ENCODE results near the gene C14orf119. TPM values are rescaled to one million over a fixed set of nuclear protein-coding genes. Genes with fewer than 3 reads are reported as not detected.

Gene C14orf119, protein sequence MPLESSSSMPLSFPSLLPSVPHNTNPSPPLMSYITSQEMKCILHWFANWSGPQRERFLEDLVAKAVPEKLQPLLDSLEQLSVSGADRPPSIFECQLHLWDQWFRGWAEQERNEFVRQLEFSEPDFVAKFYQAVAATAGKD
- total RNA-seq = 10 to 100 TPM; 10.7 to 22.6 (median 14.1) TPM
- long read RNA-seq, transcript C14orf119-201 (2 exons, 3,660 nt) = major isoform, 11 of 13 reads
- long read RNA-seq, partial matches to known transcripts = 0 of 13 reads
- long read RNA-seq, other reads (novel, unspliced or antisense) = 2 of 13 reads

DNA sequence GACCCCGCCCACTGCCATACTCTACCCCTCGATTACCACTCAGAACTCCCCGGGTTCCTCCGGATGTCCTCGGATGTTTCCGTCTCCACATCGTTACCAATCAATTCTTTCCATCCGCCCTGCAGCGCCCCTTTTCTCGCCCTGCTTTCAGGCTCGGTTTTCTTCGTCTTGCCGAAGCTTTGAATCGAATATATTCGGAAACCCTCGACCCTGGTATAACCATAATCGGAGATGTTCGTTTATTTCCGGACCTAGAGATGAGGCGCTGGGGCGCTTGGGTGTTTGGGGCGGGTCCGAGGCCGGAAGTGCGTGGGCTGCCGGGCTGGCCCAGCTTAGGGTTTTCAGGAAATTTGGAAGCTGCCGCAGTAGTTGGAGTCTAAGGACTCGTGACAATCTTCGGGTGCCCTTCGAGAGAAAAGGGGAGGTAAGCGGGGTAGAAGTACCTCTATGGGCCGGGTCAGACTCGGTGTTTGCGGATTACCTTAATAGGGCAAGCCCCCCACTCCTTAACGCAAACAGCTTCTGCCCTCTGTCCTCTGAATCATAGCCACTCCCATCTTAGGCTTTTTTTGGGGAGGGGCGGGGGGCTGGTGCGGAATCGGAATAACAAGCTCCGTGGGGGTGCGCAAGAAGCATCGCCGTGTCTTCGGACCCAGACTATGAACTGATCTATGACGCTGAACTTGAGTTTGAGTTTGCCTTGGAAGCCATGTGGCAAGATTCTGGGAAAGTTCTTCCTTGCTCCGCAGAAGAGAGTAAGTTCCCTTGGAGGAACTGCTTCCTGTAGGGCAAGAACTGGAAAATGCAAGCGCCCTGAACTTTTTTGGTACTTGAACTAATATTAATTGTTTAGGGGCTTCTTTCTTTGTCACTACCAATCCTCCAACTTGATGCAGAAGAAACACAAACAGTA, at the start of gene C14orf119:
Gene C14orf119, plus strand, starts transcription at position 310 of the 913 bp plus-strand sequence. CDS start 2,154 bp downstream, outside the sequence.
- intact Hi-C loops (cut with DNase I) = no loop called here
- Histone ChIP-seq H3K27ac (peak within 1 kb of the TSS; percentile 95 to 99 (median 97)), H3K4me3 (peak within 1 kb of the TSS; percentile 79 to 91 (median 86)), H3K36me3 (peaks cover 0 to 34% (median 7%) of the 10 kb centered on the region in 4 donors), H3K27me3 (no peaks in the 10 kb centered on the region), H3K4me1 (peaks cover 0 to 36% (median 8%) of the 10 kb centered on the region in 4 donors), H3K9me3 (no peaks in the 10 kb centered on the region)
- ATAC-seq = peak; percentile 89 to 95 (median 92)
- under 1% methylated on average over 35 of the region's 46 CpGs for WGBS (ENCODE audit: insufficient coverage, low coverage, low lambda C conversion rate, missing lambda C conversion rate)
- TF ChIP-seq, protein P1, sequence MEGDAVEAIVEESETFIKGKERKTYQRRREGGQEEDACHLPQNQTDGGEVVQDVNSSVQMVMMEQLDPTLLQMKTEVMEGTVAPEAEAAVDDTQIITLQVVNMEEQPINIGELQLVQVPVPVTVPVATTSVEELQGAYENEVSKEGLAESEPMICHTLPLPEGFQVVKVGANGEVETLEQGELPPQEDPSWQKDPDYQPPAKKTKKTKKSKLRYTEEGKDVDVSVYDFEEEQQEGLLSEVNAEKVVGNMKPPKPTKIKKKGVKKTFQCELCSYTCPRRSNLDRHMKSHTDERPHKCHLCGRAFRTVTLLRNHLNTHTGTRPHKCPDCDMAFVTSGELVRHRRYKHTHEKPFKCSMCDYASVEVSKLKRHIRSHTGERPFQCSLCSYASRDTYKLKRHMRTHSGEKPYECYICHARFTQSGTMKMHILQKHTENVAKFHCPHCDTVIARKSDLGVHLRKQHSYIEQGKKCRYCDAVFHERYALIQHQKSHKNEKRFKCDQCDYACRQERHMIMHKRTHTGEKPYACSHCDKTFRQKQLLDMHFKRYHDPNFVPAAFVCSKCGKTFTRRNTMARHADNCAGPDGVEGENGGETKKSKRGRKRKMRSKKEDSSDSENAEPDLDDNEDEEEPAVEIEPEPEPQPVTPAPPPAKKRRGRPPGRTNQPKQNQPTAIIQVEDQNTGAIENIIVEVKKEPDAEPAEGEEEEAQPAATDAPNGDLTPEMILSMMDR (IDR thresholded peaks at IDR 0.05) = no peak
- TF ChIP-seq POLR2A (IDR thresholded peaks at IDR 0.05) = peak; percentile 83
- peak in 2 of 3 donors; percentile 99 to 100 for DNase-seq

DNA sequence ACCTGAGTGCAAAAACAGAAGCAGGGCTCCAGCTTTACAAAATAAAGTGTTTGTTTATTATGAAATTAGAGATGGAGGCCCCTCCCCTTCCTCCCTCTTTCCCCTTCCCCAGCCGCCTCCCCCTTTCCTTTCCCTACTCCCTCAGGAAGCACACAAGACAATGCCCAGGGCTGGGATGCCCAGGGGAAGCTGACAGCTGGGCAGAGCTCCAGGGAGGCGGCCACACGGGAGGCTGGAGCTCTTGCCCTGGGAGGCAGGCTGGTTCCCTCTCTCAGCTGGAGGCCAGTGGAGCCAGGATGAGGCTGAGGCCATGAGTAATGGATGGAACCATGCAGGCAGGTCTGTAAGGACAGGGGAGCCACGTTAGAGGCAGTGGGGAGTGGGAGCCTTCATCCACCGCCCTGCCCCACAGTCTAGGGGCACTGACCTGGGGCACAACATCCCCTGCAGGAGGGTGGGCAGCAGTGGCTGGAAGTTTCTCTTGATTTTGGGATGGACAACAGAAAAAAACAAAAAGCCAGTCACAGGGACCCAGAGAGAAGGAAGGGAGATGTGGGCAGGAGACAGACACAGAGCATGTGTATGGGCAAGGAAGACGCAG, 48.2 kb upstream of the C14orf119 start:
- WGBS (ENCODE audit: insufficient coverage, low coverage, low lambda C conversion rate, missing lambda C conversion rate) = 60% methylated on average over 5 of the region's 6 CpGs
- no peaks in the 10 kb centered on the region for H3K27me3 ChIP-seq
- intact Hi-C loops (cut with DNase I) = no loop called here
- H3K27ac ChIP-seq = no peak overlapping the region
- H3K4me1 ChIP-seq = no peaks in the 10 kb centered on the region
- no peak overlapping the region for H3K4me3 ChIP-seq
- H3K9me3 ChIP-seq = no peaks in the 10 kb centered on the region
- TF ChIP-seq POLR2A (IDR thresholded peaks at IDR 0.05) = no peak
- TF ChIP-seq, protein P1 (IDR thresholded peaks at IDR 0.05) = no peak
- no peak for DNase-seq
- ATAC-seq = peak in 2 of 4 donors; percentile 24 to 43
- H3K36me3 ChIP-seq = no peaks in the 10 kb centered on the region

DNA sequence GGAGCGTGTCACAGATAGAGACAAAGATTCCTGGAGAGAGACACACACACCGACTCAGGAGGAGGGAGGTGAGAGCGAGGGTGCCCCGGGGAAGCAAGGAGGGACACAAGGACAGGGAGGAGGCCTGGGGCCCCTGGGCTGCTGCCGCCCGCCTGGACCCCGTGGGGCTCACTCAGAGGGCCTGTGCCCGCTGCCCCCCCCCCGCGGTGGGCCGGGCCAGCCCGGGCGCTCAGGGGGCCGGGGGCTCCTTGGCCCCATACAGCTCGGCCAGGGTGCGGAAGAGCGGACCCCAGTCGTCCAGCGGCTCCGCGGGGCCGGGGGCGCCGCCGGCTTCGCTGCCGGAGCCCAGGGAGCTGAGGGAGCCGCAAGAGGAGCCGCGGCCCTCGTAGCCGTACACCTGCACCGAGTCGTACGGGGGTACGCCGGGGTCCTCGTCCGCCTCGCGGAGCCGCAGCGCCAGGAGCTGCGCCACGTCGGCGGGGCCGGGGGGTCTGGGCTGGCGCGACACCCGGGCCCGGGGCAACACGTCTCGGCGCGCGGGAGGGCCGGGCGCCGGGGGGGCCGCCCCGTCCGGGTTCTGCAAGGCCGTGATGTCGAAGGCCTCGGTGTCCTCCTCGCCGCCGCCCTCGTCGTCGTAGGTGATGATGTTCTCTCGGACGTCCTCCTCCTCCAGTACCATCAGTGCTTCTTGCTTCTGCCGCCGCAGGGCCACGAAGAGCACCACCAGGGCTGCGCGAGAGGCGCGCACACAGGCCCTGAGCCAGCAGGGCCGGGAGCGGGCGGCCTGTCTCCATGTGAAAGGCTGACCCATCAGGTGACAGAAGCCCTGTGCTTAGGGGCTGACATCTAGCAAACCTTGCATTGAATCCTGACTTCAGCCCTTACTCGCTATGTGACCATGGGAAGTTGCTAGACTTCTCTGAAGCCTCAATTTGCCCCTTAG, 47.3 kb upstream of the C14orf119 start:
- no peak for TF ChIP-seq POLR2A (IDR thresholded peaks at IDR 0.05)
- Histone ChIP-seq H3K36me3 (no peaks in the 10 kb centered on the region), H3K9me3 (no peaks in the 10 kb centered on the region), H3K27ac (no peak overlapping the region), H3K27me3 (no peaks in the 10 kb centered on the region), H3K4me1 (no peaks in the 10 kb centered on the region), H3K4me3 (no peak overlapping the region)
- intact Hi-C loops (cut with DNase I) = no loop called here
- DNase-seq (no peak), ATAC-seq (peak in 1 of 4 donors; percentile 7)
- 77% methylated on average over 7 of the region's 85 CpGs for WGBS (ENCODE audit: insufficient coverage, low coverage, low lambda C conversion rate, missing lambda C conversion rate)

DNA sequence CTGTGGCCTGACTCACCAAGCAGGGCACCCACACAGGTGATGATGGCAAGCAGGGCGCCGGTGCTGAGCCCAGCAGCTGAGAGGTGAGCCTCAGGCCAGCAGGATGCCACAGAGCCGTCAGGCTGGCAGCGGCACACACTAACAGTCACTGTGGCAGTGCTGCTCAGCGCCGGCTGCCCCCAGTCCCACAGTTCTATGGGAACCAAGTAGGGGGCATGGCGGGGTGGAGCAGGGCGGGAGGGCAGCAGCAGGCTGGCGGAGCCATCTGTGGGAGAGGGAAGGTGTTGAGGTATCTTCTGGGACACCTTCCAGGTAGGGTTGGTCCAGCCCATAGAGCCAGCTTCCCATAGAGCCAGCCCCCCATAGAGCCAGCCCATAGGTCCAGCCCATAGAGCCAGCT, 46.3 kb upstream of the C14orf119 start:
- intact Hi-C loops (cut with DNase I) = no loop called here
- H3K36me3 ChIP-seq = no peaks in the 10 kb centered on the region
- no peaks in the 10 kb centered on the region for H3K9me3 ChIP-seq
- no peak for TF ChIP-seq POLR2A (IDR thresholded peaks at IDR 0.05)
- TF ChIP-seq, protein P1 (IDR thresholded peaks at IDR 0.05) = no peak
- no peaks in the 10 kb centered on the region for H3K4me1 ChIP-seq
- no peak overlapping the region for H3K27ac ChIP-seq
- 100% methylated on average over 1 of the region's 9 CpGs for WGBS (ENCODE audit: insufficient coverage, low coverage, low lambda C conversion rate, missing lambda C conversion rate)
- DNase-seq (no peak), ATAC-seq (no peak)
- H3K4me3 ChIP-seq = no peak overlapping the region
- H3K27me3 ChIP-seq = no peaks in the 10 kb centered on the region
